BE2C (cell line): ENCODE results near the gene DNAJC5.
"Not testable (repeated sequence)": the region's sequence is repeated elsewhere in the genome, so short reads cannot be mapped to it uniquely, and the experiment has no call there.

Experiments
- DNase-seq: peaks from one replicate; pipeline ENCODE4 v3.0.0-alpha.2; 2020
- H3K27me3 ChIP-seq: fragments of 250-450 bp; sonication (Bioruptor Pico); 2 replicates; pipeline ENCODE4 v1.5.1; 2020; ENCODE audit warnings: mild to moderate bottlenecking
- H3K36me3 ChIP-seq: fragments of 250-450 bp; sonication (Bioruptor Pico); 2 replicates; pipeline ENCODE4 v1.5.1; 2020; ENCODE audit warnings: mild to moderate bottlenecking
- H3K4me1 ChIP-seq: fragments of 250-450 bp; sonication (Bioruptor Pico); 2 replicates; pipeline ENCODE4 v1.5.1; 2020
- H3K4me3 ChIP-seq: 2 replicates; pipeline ENCODE4 v1.5.1; 2011; ENCODE audit warnings: low read depth, low read length
- H3K9me3 ChIP-seq: fragments of 250-450 bp; sonication (Bioruptor Pico); 2 replicates; pipeline ENCODE4 v1.5.1; 2020
- TF ChIP-seq, protein P1 (sequence below): IDR thresholded peaks from 2 replicates; pipeline ENCODE4 v1.5.1; 2012; ENCODE audit warnings: mild to moderate bottlenecking, low read depth, low read length

Gene DNAJC5

DNA sequence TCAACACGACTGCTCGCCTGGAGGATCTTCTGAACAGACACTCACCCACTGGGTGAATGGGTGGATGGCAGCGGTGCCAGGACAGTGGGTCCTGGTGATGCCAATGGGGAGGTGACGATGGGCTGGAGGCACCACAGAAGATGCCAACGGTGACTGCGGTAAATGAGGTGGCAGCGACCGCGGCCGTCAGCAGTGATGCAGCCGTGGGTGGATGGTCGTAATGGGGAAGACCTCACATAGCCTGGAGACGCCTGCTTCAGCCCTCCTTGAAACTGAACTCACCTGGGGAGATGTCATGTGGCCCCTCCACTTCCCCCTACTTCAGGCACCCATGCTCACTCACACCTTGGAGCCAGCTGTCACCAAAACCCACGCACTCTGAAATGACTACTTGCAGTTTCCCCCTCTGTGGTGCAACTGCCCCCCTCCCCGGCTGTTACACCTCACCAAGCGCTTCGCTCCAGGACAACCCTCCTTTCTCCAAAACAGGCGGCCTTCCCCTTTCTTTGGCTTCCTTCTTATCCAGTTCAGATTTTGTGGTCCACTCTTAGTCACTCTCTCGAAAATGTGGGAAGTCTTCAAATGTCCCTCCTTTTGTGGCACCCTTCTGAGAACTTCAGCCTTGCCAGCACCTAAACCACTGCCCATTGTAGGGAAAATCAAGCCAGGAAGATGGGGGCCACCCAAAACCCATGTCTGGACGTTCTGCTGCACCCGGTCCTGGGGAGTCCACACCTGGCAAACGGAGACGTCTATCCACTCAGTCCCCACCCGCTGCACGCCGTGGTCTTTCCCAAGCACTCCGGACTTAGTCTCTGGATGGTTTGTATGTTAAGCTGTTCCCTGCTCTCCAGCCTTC lies 44.0 kb upstream of the DNAJC5 start:
- DNase-seq, result no peak
- no peaks in the 10 kb centered on the region for H3K36me3 ChIP-seq
- no peak overlapping the region for H3K4me3 ChIP-seq
- no peaks in the 10 kb centered on the region for H3K27me3 ChIP-seq
- TF ChIP-seq, protein P1, sequence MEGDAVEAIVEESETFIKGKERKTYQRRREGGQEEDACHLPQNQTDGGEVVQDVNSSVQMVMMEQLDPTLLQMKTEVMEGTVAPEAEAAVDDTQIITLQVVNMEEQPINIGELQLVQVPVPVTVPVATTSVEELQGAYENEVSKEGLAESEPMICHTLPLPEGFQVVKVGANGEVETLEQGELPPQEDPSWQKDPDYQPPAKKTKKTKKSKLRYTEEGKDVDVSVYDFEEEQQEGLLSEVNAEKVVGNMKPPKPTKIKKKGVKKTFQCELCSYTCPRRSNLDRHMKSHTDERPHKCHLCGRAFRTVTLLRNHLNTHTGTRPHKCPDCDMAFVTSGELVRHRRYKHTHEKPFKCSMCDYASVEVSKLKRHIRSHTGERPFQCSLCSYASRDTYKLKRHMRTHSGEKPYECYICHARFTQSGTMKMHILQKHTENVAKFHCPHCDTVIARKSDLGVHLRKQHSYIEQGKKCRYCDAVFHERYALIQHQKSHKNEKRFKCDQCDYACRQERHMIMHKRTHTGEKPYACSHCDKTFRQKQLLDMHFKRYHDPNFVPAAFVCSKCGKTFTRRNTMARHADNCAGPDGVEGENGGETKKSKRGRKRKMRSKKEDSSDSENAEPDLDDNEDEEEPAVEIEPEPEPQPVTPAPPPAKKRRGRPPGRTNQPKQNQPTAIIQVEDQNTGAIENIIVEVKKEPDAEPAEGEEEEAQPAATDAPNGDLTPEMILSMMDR, result no peak
- H3K4me1 ChIP-seq, result peaks cover 25% of the 10 kb centered on the region
- H3K9me3 ChIP-seq, result no peaks in the 10 kb centered on the region

DNA sequence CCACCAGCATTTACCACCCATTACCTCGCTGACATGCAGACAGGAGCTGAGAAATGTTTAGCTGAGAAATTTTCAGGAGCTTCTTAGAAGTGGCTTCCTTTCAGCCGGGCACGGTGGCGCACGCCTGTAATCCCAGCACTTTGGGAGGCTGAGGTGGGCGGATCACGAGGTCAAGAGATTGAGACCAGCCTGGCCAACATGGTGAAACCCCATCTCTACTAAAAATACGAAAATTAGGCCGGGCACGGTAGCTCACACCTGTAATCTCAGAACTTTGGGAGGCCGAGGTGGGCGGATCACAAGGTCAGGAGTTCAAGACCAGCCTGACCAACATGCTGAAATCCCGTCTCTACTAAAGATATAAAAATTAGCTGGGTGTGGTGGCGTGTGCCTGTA lies 43.4 kb upstream of the DNAJC5 start:
- not testable (repeated sequence) for H3K27me3 ChIP-seq, H3K9me3 ChIP-seq, DNase-seq, H3K4me3 ChIP-seq, H3K36me3 ChIP-seq
- H3K4me1 ChIP-seq, result peaks cover 19% of the 10 kb centered on the region

DNA sequence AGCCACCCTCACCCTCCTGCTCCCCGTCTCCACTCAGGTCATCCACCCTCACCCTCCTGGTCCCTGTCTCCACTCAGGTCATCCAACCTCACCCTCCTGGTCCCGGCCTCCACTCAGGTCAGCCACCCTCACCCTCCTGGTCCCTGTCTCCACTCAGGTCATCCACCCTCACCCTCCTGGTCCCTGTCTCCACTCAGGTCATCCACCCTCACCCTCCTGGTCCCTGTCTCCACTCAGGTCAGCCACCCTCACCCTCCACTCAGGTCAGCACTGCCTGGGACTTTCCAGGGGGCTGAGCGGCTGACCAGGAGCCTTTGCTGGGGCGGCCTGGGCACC lies 41.2 kb upstream of the DNAJC5 start:
- not testable (repeated sequence) for H3K4me3 ChIP-seq, DNase-seq, H3K9me3 ChIP-seq, H3K36me3 ChIP-seq, H3K27me3 ChIP-seq
- H3K4me1 ChIP-seq, result peaks cover 20% of the 10 kb centered on the region

DNA sequence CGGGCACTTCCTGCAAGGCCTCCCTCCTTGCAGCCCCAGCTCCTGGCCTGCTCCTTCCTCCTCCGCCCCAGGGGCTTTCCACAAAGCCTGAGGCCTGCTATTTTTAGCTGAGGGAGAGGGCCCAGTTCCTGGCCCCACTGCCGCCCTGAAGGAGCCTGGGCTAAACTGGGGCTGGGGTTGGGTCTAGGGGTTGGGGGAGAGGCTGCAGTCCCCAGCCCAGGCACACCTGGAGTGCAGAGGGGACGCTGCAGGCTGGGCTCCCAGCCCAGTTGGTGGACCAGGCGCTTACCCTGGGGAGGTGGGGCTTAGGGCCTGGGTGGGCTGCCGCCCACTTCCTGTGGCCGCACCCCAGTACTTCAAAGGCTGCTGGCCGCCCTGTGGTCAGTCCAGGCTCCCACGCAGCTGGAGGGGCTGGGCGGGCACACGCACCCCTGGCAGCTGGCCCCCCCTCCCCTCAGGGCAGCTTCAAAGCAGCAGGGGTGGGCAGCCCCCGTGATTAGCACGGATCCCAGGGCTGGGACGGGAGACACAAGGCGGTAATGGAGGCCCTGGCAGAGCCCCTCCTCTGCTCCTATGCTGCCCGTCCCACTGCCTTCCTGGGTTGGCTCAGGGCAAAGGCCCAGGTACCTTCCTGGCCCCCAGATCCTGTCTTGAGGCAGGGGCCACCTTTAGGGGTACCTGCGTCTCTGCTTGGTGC lies 40.7 kb upstream of the DNAJC5 start:
- peaks cover 22% of the 10 kb centered on the region for H3K4me1 ChIP-seq
- H3K27me3 ChIP-seq, result no peaks in the 10 kb centered on the region
- no peaks in the 10 kb centered on the region for H3K36me3 ChIP-seq
- H3K9me3 ChIP-seq, result no peaks in the 10 kb centered on the region
- H3K4me3 ChIP-seq, result no peak overlapping the region
- DNase-seq, result no peak
- TF ChIP-seq, protein P1, result no peak

DNA sequence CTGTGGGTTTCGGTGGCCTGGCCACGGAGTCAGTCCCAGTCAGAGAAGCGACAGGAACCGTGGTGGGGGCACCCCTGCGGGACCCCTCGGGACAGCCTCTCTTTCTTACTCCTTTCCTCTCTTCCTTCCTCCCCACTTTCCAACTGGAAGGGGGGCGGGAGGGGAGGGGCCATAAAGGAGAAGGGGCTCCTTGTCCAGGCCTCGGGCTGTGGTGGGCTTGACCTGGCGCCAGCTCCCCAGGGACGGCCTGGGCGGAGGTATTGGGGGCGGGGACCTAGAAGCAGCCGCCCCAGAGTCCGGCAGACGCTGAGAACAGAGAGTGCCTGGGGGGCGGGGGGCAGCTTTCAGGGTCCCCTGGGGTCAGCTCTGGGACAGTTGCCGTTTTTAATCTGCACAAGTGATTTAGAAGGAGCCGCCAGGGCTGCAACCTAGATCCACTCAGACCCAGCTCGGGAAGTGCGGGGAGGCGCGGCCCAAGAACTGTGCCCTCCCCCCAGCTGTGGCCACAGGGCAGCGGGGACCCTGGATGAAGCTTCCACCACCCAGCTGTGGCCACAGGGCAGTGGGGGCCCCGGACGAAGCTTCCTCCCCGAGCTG lies 40.1 kb upstream of the DNAJC5 start:
- DNase-seq, result no peak
- peak overlapping the region; percentile 6; the same call in 1 of the 2 replicates for H3K4me3 ChIP-seq
- no peaks in the 10 kb centered on the region for H3K9me3 ChIP-seq
- TF ChIP-seq, protein P1, result no peak
- H3K27me3 ChIP-seq, result no peaks in the 10 kb centered on the region
- H3K36me3 ChIP-seq, result no peaks in the 10 kb centered on the region
- H3K4me1 ChIP-seq, result peaks cover 22% of the 10 kb centered on the region

DNA sequence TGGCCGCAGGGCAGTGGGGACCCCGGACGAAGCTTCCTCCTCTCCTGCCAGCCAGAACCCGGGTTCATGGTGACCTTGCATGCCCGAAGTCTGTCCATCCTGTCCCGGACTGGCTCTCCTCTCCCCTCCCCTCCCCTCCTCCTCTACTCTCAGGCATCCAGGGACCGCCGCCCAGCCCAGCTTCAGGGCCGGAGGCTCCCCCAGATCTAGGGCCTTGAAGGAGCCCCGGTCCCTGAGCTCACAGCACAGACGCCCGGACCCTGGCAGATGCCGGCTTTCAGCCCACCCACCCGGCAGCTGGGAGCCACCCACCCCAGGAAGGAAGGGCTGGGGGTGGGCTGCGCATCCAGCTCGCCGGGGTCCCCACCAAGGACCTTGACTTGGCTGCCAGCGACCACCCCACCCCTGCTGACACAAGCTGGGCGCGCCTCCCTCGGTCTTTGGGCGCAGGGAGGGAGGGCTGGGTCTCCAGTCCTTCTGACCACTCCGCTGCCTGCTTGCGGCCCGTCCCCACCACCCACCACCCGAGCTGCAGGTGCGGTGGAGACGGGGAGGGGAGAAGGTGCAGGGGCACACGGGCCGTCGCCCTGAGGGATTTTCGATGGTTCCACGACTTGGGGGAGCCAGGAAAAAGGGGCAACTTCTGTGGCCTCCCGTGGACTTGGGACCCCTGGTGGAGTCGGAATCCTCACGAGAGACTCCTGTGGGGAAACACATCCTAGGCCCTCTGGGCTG lies 39.4 kb upstream of the DNAJC5 start:
- TF ChIP-seq, protein P1, result no peak
- DNase-seq, result no peak

More for the DNA sequence above, 39.4 kb upstream of the DNAJC5 start:
- Histone ChIP-seq H3K4me1 (peaks cover 22% of the 10 kb centered on the region), H3K36me3 (no peaks in the 10 kb centered on the region), H3K4me3 (no peak overlapping the region), H3K9me3 (no peaks in the 10 kb centered on the region), H3K27me3 (no peaks in the 10 kb centered on the region)
